Fibroblast of pulmonary artery (primary cell): Measurements from ENCODE around the gene GCLC.

ENCODE experiments used
- DNase-seq: peaks from one replicate; pipeline ENCODE4 v3.0.0-alpha.2; 2010; ENCODE audit warnings: low read depth
- H3K4me3 ChIP-seq: replicated peaks from 2 replicates; pipeline ENCODE4 v1.5.1; 2011; ENCODE audit warnings: low read depth, mild to moderate bottlenecking, control low read depth, low read length, moderate library complexity
- TF ChIP-seq, protein P1 (sequence below): IDR thresholded peaks from 2 replicates; pipeline ENCODE4 v1.5.1; 2011; ENCODE audit warnings: mild to moderate bottlenecking, control low read depth, low read length, inconsistent platforms; ENCODE audit errors: missing control alignments

Gene GCLC

DNA sequence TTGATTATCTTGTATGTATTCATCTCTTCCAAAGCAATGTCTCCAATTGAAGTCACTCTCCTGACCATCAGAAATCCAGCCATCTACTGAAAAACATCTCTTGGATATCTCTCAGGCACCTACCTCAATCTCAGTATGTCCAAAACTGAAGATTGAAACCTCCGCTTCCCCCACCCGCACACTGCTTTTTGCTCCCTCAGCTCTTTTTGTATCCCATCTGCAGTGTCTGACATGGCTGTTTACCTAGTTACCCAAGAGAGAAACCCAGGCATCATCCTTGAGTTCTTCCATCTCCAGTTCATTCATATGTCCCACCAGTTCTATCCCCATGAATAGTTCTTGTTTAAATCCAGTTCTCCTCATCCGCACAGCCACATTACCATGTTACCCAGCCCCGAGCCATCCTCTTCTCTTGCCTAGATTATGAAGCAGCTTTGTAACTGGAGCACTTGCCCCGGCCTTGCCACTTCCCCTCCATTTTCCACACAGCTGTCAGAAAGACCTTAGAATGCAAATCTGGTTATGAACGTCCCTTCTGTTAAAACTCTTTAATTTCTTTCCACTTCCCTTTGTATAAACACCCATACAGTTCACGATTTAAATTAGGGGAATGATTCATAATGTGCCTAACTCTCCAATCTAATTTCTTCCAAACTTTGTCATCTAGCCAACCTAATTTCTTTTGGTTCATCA lies 40.5 kb upstream of the GCLC start:
- no peak overlapping the region for H3K4me3 ChIP-seq
- no peak for DNase-seq
- TF ChIP-seq, protein P1, sequence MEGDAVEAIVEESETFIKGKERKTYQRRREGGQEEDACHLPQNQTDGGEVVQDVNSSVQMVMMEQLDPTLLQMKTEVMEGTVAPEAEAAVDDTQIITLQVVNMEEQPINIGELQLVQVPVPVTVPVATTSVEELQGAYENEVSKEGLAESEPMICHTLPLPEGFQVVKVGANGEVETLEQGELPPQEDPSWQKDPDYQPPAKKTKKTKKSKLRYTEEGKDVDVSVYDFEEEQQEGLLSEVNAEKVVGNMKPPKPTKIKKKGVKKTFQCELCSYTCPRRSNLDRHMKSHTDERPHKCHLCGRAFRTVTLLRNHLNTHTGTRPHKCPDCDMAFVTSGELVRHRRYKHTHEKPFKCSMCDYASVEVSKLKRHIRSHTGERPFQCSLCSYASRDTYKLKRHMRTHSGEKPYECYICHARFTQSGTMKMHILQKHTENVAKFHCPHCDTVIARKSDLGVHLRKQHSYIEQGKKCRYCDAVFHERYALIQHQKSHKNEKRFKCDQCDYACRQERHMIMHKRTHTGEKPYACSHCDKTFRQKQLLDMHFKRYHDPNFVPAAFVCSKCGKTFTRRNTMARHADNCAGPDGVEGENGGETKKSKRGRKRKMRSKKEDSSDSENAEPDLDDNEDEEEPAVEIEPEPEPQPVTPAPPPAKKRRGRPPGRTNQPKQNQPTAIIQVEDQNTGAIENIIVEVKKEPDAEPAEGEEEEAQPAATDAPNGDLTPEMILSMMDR, result no peak

DNA sequence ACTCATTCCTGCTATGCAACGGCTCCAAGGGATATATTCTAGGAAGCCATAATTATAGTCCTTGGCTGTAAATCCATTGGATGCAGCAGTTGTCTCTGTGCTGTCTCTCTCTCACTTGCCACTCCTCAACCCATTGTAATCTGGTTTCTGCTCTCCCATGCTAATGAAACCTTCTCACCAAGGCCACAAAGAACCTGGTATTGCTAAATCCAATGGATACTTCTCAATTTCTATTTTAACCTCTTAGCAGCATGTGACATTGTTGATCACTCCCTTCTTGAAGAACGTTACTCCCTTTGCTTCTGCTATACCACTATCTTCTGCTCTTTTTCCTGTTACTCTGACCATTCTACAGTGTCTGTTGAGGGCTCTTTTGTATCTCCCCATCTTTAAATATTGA lies 39.8 kb upstream of the GCLC start:
- DNase-seq, result no peak
- no peak overlapping the region for H3K4me3 ChIP-seq
- TF ChIP-seq, protein P1, result no peak

DNA sequence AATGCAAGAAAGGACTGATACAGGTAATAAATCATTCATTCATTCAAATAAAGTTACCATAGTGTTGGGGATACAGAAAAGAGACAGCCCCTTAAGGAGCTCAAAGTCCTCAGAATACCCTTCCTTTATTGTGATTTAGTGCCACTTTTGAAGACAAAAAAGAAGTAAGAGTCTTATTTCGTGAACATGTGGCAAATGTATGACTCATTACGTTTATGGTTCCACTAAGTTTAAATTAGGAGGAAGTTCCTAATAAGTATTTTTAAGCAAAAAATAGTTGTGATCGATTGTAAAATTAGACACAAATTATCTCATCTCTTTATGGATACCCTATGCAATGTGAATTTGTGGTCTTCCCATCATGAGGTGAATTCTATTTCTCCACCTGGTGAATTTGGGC lies 38.5 kb upstream of the GCLC start:
- no peak for DNase-seq
- no peak overlapping the region for H3K4me3 ChIP-seq
- TF ChIP-seq, protein P1, result no peak

DNA sequence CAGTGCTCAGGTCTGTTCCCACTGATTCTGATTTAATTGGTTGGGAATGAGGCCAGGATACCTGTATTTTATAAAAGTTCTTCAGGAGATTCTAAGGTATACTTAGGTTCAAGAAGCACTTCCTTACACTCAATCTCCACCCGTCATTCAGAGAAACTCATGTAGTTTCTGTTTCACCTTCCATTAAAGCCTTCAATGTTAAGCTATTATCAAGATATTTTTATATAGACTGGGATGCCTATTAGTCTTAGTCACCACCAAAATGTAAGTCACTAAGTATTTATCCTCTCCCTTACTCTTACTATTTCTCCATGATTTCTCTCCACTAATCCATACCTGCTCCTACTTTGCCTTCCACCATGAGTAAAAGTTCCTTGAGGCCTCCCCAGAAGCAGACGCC lies 38.1 kb upstream of the GCLC start:
- no peak for DNase-seq
- no peak overlapping the region for H3K4me3 ChIP-seq
- TF ChIP-seq, protein P1, result no peak

DNA sequence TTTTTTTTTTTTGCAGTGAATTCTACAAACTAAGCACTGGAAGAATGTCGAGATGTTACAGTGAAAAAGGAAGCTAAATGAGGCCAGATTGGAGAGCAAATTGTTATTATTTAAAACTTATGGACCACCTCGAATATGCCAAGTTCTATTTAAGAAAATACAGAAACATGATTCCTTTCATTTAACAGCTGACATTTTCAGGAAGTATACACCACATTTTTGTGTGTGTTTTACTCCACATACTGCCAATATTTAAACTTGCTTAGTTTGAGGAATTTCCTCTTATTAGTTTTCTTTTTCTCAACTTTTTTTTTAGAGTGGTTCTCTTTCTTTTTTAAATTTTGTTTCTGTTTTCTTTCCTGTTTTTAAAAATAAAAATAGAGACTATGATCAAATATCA lies 37.0 kb upstream of the GCLC start:
- TF ChIP-seq, protein P1, result no peak
- no peak for DNase-seq
- no peak overlapping the region for H3K4me3 ChIP-seq

DNA sequence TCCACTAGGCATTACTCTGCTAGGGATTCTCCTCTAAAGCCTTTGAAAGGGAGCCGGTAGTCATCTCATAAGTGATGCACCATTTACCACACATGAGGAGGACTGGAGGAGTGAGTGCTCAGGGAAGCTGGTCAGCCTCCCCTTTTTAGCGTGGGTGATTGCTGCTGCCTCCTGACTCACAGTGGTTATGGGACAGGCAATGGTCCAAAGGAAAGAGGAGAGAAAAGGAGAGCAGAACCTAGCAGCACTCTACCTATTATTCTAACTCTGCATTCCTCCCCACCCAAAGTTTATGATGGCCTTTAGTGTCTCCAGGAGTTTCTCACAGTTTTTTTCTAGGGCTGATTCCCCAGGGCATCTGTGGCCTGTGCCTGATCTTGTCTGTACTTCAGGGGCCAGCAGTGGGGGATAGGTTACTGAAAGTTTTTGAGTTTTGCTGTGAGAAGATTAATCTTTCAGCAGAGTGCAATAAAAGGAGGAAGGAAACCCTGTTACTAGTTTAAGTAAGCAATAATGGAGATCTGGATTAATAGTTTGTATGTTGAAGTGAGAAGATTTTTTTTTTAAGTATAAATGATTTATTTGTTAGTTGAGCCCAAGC lies 36.4 kb upstream of the GCLC start:
- TF ChIP-seq, protein P1, result no peak
- H3K4me3 ChIP-seq, result no peak overlapping the region
- DNase-seq, result peak; percentile 21

DNA sequence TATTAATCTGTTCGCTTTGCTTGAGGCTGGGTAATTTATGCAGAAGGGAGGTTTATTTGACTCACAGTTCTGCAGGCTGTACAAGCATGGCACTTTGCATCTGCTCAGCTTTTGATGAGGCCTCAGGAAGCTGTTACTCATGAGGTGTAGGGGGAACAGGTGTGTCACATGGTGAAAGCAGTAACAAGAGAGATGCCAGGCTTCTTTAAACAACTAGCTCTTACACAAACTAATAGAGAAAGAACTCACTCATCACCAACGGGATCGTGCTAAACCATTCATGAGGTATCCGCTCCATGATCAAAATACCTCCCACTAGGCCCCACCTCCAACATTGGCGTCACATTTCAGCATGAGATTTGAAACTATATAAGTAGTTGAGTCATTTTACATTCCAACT lies 34.4 kb upstream of the GCLC start:
- H3K4me3 ChIP-seq, result no peak overlapping the region
- DNase-seq, result no peak
- TF ChIP-seq, protein P1, result no peak
